PFSK-1 (cell line): ENCODE measurements around the gene MAP6.

ENCODE experiments used
- FOXP2 ChIP-seq: optimal IDR thresholded peaks from 2 replicates; pipeline ENCODE3; 2011; ENCODE audit warnings: borderline replicate concordance, control low read depth, inconsistent platforms; ENCODE audit not compliant: insufficient read depth; ENCODE audit errors: extremely low read length, extremely low read depth
- POLR2AphosphoS5 ChIP-seq: IDR thresholded peaks from 2 replicates; pipeline ENCODE4 v1.6.1; 2012; ENCODE audit warnings: low read depth, mild to moderate bottlenecking, control low read depth, low read length, moderate library complexity
- REST ChIP-seq, 2 experiments: IDR thresholded peaks; 2 replicates each; pipeline versions ENCODE4 v1.6.1 to v1.8.0; 2011 to 2012; ENCODE audit warnings: low read depth in 2 of 2, low read length in 2 of 2, control low read depth in 1 of 2, inconsistent platforms in 1 of 2, mild to moderate bottlenecking in 1 of 2, moderate library complexity in 1 of 2; ENCODE audit not compliant: insufficient read depth in 1 of 2
- TAF1 ChIP-seq: IDR thresholded peaks from 2 replicates; pipeline ENCODE4 v1.6.1; 2012; ENCODE audit warnings: low read length, control low read depth, borderline replicate concordance; ENCODE audit not compliant: insufficient read depth

GRCh38 chr11:75576017-75576416 is 92.8 kb downstream of the MAP6 start:
- TF ChIP-seq REST (IDR thresholded peaks at IDR 0.05; ENCODE audit: insufficient read depth in 1 of 2, low read depth in 2 of 2, low read length in 2 of 2) (no peak), POLR2AphosphoS5 (no peak), TAF1 (no peak), FOXP2 (no peak)
